ENCODE results near the gene ADGRA1.

The ADGRA1 gene

DNA sequence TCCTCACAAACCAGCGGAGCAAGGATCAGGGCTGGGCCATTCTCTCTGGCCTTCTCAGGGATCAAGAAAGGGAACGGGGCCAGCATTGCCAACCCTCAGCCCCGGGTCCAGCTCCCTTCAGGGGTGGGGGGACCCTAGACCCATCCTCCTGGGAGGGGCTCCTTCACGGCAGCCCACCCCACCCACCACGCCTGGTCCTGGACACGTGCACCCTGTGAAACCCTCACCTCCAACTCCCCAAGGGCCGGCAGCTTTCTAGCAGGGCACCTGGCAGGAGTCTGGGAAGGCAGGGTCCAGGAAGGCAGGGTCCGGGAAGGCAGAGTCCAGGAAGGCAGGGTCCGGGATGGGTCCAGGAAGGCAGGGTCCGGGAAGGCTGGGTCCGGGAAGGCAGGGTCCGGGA lies 46.6 kb upstream of the ADGRA1 start (continued):
- TF ChIP-seq SP3 (tag by site-specific recombination; IDR thresholded peaks at IDR 0.05) (no peak), ZBTB21 (tag by site-specific recombination; IDR thresholded peaks at IDR 0.05) (no peak), MEIS1 (CRISPR knock-in tag; IDR thresholded peaks at IDR 0.05; ENCODE audit: borderline replicate concordance) (no peak), ZNF529 (tag by site-specific recombination; IDR thresholded peaks at IDR 0.05; ENCODE audit: insufficient replicate concordance) (no peak), ZBTB44 (tag by site-specific recombination; IDR thresholded peaks at IDR 0.05) (no peak), PRDM6 (tag by site-specific recombination; IDR thresholded peaks at IDR 0.05) (no peak)
- TF ChIP-seq, protein P1, sequence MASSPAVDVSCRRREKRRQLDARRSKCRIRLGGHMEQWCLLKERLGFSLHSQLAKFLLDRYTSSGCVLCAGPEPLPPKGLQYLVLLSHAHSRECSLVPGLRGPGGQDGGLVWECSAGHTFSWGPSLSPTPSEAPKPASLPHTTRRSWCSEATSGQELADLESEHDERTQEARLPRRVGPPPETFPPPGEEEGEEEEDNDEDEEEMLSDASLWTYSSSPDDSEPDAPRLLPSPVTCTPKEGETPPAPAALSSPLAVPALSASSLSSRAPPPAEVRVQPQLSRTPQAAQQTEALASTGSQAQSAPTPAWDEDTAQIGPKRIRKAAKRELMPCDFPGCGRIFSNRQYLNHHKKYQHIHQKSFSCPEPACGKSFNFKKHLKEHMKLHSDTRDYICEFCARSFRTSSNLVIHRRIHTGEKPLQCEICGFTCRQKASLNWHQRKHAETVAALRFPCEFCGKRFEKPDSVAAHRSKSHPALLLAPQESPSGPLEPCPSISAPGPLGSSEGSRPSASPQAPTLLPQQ (tag by site-specific recombination; IDR thresholded peaks at IDR 0.05), result no peak

GRCh38 chr10:133042061-133042460 lies 45.7 kb upstream of the ADGRA1 start:
- H3K4me1 ChIP-seq (ENCODE audit: control insufficient read depth, insufficient read depth, low read length), result no peaks in the 10 kb centered on the region
- H3K27ac ChIP-seq (ENCODE audit: extremely low read depth, low read depth, low read length), result no peak overlapping the region
- ChIA-PET POLR2A (no interaction called here), CTCF (no interaction called here)
- H3K9me3 ChIP-seq (ENCODE audit: control insufficient read depth, insufficient read depth, low read depth, low read length), result no peaks in the 10 kb centered on the region
- H3K36me3 ChIP-seq (ENCODE audit: control insufficient read depth in 2 of 2, insufficient read depth in 1 of 2, low read length in 2 of 2), result no peaks in the 10 kb centered on the region
- TF ChIP-seq PRDM6 (tag by site-specific recombination; IDR thresholded peaks at IDR 0.05) (no peak), TRIM28 (IDR thresholded peaks at IDR 0.05; ENCODE audit: borderline replicate concordance, low read length) (no peak), ZNF560 (tag by site-specific recombination; IDR thresholded peaks at IDR 0.05; ENCODE audit: borderline replicate concordance) (no peak), KLF17 (tag by site-specific recombination; IDR thresholded peaks at IDR 0.05) (no peak), ZNF791 (tag by site-specific recombination; IDR thresholded peaks at IDR 0.05) (no peak), OSR2 (tag by site-specific recombination; IDR thresholded peaks at IDR 0.05) (no peak), ZNF416 (tag by site-specific recombination; IDR thresholded peaks at IDR 0.05) (no peak), ZNF654 (tag by site-specific recombination; IDR thresholded peaks at IDR 0.05; ENCODE audit: low read depth) (no peak), ZNF423 (tag by site-specific recombination; IDR thresholded peaks at IDR 0.05) (no peak)
- TF ChIP-seq, protein P2, sequence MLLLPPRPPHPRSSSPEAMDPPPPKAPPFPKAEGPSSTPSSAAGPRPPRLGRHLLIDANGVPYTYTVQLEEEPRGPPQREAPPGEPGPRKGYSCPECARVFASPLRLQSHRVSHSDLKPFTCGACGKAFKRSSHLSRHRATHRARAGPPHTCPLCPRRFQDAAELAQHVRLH (tag by site-specific recombination; IDR thresholded peaks at IDR 0.05), result no peak
- H3K4me3 ChIP-seq (ENCODE audit: low read depth, low read length), result no peak overlapping the region

DNA sequence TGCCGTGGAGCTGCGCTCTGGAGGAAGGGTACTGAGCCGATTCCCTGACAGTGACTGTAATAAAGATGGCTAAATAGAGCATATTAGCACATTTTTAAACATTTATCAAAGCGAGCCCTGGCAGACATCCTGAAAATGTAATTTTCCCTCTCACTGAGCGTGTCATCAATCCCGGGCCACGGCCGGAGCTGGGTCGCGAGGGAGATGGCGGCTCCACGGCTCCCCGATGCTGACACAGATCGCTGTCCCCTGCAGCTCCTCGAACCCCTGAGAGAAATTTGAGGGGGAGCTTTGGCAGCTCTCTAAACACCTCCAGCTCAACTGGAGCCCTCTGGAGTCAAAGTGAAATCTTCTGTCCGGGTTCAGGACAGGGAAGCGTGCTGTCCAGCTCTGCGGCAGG lies 44.9 kb upstream of the ADGRA1 start:
- ChIA-PET CTCF (no interaction called here), POLR2A (no interaction called here)
- H3K4me1 ChIP-seq (ENCODE audit: control insufficient read depth, insufficient read depth, low read length), result no peaks in the 10 kb centered on the region
- no peak overlapping the region for H3K27ac ChIP-seq (ENCODE audit: extremely low read depth, low read depth, low read length)
- H3K4me3 ChIP-seq (ENCODE audit: low read depth, low read length), result no peak overlapping the region
- H3K36me3 ChIP-seq (ENCODE audit: control insufficient read depth in 2 of 2, insufficient read depth in 1 of 2, low read length in 2 of 2), result no peaks in the 10 kb centered on the region
- no peaks in the 10 kb centered on the region for H3K9me3 ChIP-seq (ENCODE audit: control insufficient read depth, insufficient read depth, low read depth, low read length)
- TF ChIP-seq ZNF626 (tag by site-specific recombination; IDR thresholded peaks at IDR 0.05), result no peak
- no peak for TF ChIP-seq HOXA7 (CRISPR knock-in tag; IDR thresholded peaks at IDR 0.05; ENCODE audit: borderline replicate concordance)
- TF ChIP-seq ZNF335 (tag by site-specific recombination; conservative IDR thresholded peaks at IDR 0.05), result no peak
- TF ChIP-seq ZNF341 (tag by site-specific recombination; IDR thresholded peaks at IDR 0.05; ENCODE audit: low read depth), result no peak
- TF ChIP-seq, protein P3, sequence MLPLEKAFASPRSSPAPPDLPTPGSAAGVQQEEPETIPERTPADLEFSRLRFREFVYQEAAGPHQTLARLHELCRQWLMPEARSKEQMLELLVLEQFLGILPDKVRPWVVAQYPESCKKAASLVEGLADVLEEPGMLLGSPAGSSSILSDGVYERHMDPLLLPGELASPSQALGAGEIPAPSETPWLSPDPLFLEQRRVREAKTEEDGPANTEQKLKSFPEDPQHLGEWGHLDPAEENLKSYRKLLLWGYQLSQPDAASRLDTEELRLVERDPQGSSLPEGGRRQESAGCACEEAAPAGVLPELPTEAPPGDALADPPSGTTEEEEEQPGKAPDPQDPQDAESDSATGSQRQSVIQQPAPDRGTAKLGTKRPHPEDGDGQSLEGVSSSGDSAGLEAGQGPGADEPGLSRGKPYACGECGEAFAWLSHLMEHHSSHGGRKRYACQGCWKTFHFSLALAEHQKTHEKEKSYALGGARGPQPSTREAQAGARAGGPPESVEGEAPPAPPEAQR (tag by site-specific recombination; IDR thresholded peaks at IDR 0.05), result no peak
- no peak for TF ChIP-seq ZNF23 (tag by site-specific recombination; IDR thresholded peaks at IDR 0.05; ENCODE audit: borderline replicate concordance)
- TF ChIP-seq HOXD13 (CRISPR knock-in tag; IDR thresholded peaks at IDR 0.05; ENCODE audit: borderline replicate concordance), result no peak
- TF ChIP-seq ZNF366 (tag by site-specific recombination; conservative IDR thresholded peaks at IDR 0.05), result no peak
- TF ChIP-seq EGR2 (tag by site-specific recombination; IDR thresholded peaks at IDR 0.05; ENCODE audit: low read depth), result no peak
- TF ChIP-seq ZNF530 (tag by site-specific recombination; IDR thresholded peaks at IDR 0.05; ENCODE audit: low read depth), result no peak
